ENCODE results near the gene EML6.

Gene EML6

DNA sequence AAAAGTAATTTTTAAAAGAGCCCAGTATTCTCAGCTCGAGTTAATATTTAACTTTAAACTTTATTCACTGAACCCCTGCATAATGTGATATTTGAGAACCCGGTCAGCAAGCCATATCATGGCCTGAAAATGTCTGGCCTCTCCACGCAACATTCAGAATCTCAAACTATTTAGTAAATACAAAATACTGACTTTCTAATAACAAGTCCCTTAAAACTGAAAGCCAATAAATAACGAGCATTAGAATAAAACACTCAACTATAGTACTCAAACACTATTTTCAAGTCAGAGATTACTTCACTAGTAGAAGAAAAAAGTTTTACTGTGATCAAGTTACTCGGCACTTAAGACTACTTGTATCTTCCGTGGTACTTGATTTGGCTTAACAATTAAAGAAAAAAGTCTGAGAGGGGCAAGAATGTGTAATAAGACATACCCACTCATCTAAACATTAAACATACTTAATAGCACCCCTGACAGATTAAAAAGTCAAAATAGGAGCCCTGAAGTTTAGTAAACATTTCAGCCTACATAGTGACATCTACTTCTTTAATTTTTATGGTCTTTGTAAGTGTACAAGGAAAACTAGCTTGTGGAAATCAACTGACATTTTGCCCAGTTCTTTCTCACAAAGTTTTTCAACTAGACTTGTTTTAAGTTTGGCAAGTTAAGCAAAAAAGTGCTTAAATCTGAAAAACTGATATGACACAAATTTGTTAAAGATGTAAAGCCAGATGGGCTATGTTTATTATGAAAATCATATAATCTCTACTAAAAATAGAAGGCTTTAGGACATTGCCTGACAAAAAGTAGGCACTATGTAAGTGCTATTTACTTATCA lies 288.6 kb downstream of the EML6 start:
- TF ChIP-seq, protein P1, sequence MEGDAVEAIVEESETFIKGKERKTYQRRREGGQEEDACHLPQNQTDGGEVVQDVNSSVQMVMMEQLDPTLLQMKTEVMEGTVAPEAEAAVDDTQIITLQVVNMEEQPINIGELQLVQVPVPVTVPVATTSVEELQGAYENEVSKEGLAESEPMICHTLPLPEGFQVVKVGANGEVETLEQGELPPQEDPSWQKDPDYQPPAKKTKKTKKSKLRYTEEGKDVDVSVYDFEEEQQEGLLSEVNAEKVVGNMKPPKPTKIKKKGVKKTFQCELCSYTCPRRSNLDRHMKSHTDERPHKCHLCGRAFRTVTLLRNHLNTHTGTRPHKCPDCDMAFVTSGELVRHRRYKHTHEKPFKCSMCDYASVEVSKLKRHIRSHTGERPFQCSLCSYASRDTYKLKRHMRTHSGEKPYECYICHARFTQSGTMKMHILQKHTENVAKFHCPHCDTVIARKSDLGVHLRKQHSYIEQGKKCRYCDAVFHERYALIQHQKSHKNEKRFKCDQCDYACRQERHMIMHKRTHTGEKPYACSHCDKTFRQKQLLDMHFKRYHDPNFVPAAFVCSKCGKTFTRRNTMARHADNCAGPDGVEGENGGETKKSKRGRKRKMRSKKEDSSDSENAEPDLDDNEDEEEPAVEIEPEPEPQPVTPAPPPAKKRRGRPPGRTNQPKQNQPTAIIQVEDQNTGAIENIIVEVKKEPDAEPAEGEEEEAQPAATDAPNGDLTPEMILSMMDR (conservative IDR thresholded peaks at IDR 0.05) = no peak
- H3K27ac ChIP-seq = peak overlapping the region; percentile 88

DNA sequence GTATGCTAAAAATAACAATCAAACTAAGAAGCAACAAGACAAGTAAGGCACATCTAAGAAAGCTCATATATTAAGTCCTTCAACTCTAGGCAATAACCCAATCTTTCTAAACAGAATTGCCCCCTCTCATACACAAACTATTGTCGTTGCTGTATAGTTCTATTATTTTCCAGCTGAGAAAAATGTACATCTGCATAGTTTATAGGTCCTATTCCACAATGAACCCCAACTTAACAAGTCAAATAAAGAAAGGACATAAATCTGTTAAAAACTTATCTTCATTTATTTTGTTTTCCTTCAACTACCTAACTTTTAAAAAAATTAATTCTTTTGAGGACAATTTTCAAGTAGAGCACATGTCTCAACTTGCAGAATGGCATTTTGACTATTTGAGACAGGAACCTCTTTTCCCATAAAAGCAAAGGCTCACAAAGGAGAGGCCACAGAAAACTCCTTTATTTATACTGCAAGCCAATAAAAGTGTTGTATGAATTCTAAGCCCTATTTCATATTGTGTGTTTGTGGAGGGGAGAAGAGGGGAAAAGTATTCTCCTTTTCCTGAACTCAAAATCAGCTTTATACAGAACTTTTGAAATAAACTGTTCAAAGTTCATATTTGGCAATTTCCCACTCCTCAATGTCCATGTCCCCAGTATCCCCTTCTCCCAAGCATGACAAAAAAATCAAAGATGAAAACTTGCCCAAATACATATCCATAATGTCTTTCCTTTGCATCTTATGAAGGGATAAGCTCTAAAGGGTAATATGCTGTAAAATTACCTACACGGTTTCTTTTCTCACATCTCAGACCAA lies 289.4 kb downstream of the EML6 start:
- TF ChIP-seq, protein P1 (conservative IDR thresholded peaks at IDR 0.05) = no peak
- H3K27ac ChIP-seq = peak overlapping the region; percentile 88

DNA sequence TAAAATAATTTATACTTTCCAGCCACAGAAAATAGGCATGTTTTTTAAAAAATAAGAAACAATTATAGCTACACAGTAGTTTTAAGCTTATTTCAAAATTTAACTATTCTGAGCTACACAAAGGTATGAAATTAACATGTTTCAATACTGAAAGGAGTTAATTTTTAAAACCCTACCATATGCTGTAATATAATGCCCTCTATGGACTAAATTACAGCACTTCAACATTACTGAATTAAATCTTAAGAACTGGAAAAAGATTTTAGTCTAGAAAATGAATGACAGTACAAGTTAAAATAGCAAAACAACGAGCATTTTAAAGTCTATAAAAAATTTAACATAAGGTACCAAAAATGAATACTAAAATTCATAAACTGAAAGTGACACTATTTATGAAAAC lies 290.5 kb downstream of the EML6 start:
- TF ChIP-seq, protein P1 (conservative IDR thresholded peaks at IDR 0.05) = peak; percentile 67
- peak overlapping the region; percentile 88 for H3K27ac ChIP-seq

DNA sequence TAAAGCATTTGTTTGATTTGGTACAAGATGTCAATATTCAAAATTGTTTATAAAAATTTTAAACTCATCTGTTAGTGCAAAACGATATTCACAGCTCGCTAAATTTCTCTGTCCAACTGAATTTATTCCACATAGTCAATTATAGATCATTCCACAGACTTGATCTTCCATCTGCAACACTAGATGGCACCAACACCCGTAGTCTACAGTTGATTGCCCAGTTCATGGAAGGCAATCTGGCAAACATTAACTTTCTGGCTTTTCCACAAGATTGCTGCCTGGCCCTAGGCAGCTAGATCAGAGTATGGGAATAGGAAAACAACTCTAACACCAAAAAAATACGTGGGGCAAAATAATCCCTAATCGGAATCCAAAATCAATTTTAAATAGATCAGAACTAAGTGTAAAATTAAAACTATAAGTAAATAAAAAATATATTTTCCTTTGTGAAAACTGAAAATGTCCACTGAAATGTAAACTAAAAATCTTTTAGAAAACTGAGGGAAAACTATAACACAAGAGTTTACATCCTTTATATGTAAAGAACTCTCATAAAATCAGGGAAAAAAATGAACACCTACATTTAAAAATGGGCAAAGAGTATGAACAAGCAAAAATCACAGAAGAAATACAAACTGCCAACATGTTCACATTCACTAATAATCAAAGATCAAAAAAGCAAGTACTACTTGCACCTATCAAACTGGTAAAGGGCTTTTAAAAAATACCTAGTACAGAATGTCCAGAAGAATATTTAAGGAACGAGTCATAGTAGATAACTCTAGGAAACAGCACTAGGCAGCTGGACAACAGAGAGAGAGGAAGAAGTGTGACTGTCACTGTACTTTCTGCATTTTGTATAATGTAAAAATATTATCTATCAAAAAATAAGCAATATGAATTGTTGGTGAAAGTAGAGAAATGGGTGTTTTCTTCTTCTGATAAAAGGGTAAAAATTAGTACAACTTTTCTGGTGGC lies 291.8 kb downstream of the EML6 start:
- H3K27ac ChIP-seq = peak overlapping the region; percentile 88
- TF ChIP-seq, protein P1 (conservative IDR thresholded peaks at IDR 0.05) = peak; percentile 83

DNA sequence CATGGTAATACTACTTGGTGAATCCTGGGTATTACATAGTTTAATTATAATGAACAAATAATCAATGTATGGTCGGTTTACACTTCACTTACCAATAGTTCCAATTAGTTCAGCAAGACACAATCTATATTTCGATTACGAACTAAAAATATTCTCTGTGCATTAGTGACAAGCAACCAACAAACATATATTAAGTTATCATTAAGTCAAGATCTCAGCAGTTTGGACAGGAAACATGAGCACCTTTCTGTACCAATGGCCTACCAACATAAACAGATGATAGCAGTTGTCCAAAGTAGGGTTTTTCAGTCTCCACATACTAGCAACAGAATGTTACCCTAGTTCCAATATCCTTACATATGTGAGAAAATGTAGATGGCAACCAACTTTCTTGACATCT lies 294.0 kb downstream of the EML6 start:
- TF ChIP-seq, protein P1 (conservative IDR thresholded peaks at IDR 0.05) = no peak
- H3K27ac ChIP-seq = no peak overlapping the region

DNA sequence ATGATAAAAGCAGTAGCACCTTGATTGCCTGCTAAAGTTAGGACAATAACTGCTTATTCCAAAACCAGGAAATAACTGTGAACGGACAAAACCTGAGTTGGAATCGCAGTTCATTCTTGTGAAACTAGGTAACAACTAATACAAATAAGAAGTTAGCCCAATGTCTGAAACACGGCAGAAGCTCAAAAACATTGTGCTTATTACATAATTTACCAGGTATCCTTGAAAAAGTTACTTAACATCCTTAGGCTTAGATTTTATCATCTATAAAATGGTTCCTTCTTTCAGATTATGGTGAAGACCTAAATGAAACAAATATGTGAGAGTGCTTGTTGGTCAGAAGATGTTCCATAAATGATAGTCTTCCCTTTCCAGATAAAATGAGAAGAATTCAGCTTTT lies 294.4 kb downstream of the EML6 start:
- TF ChIP-seq, protein P1 (conservative IDR thresholded peaks at IDR 0.05) = no peak
- no peak overlapping the region for H3K27ac ChIP-seq
